B cell (primary cell): ENCODE measurements around the gene FLRT1. TPM values are rescaled to one million over a fixed set of nuclear protein-coding genes. Genes with fewer than 3 reads are reported as not detected.

Experiments
- ATAC-seq: fragments of 200-7000 bp; cut with Tn5 transposase; one replicate; pipeline ENCODE4 v1.10.0; 2021; ENCODE audit warnings: low read depth, mild to moderate bottlenecking, moderate number of reproducible peaks, moderate library complexity
- CTCF ChIA-PET: fragments of 350-600 bp; sonication (Branson Sonifier 250); formaldehyde crosslinking; loops from one replicate; lab custom pipeline; 2021; ENCODE audit warnings: antibody characterized with exemption, inconsistent platforms; lab: Charles Lee
- POLR2A ChIA-PET: fragments of 350-600 bp; sonication (Branson Sonifier 250); formaldehyde crosslinking; loops from one replicate; lab custom pipeline; 2021; ENCODE audit warnings: antibody characterized with exemption; lab: Charles Lee
- DNase-seq: peaks from one replicate; pipeline ENCODE4 v3.0.0; 2013
- H2AFZ ChIP-seq: 2 replicates; pipeline ENCODE4 v1.6.1; 2012; ENCODE audit warnings: mild to moderate bottlenecking, low read depth, low read length; ENCODE audit not compliant: insufficient read depth, poor library complexity, severe bottlenecking
- H3K27ac ChIP-seq, 2 donors: 1 replicate in 1 of 2; 2 replicates in 1 of 2; pipeline ENCODE4 v1.5.1; 2012 to 2013; ENCODE audit warnings: low read length in 2 of 2, mild to moderate bottlenecking in 2 of 2, moderate library complexity in 1 of 2
- H3K27me3 ChIP-seq, 4 experiments: fragments of 200-600 bp in 1 of 4; sonication (generic) in 1 of 4; replicated peaks in 1 of 4; 1 replicate in 2 of 4; 2 replicates in 2 of 4; pipeline versions ENCODE4 v1.6.1 to v1.7.0; 2013 to 2016; ENCODE audit warnings: low read length in 3 of 4, mild to moderate bottlenecking in 2 of 4, mixed read lengths in 1 of 4, moderate library complexity in 1 of 4; ENCODE audit not compliant: insufficient read depth in 4 of 4, control insufficient read depth in 3 of 4; ENCODE audit errors: control extremely low read depth in 1 of 4
- H3K36me3 ChIP-seq, 2 experiments: replicated peaks in 1 of 2; 1 replicate in 1 of 2; 2 replicates in 1 of 2; pipeline versions ENCODE4 v1.6.1 to v1.7.1; 2013; ENCODE audit warnings: low read length in 1 of 2; ENCODE audit not compliant: insufficient read depth in 2 of 2, control insufficient read depth in 1 of 2; ENCODE audit errors: control extremely low read depth in 1 of 2, extremely low read depth in 1 of 2
- H3K4me1 ChIP-seq, 2 donors: fragments of 200-600 bp in 1 of 2; sonication (generic) in 1 of 2; 1 replicate in 1 of 2; 2 replicates in 1 of 2; pipeline versions ENCODE4 v1.5.1 to v1.6.1; 2013 to 2017; ENCODE audit warnings: low read length in 2 of 2; ENCODE audit not compliant: control insufficient read depth in 2 of 2, insufficient read depth in 2 of 2
- H3K4me2 ChIP-seq: replicated peaks from 2 replicates; pipeline ENCODE3; 2012; ENCODE audit warnings: mild to moderate bottlenecking, low read depth, low read length; ENCODE audit not compliant: poor library complexity, severe bottlenecking
- H3K4me3 ChIP-seq, 5 experiments: fragments of 200-600 bp in 1 of 5; sonication (generic) in 1 of 5; 1 replicate in 3 of 5; 2 replicates in 2 of 5; pipeline versions ENCODE4 v1.5.1 to v1.7.0; 2011 to 2016; ENCODE audit warnings: low read length in 4 of 5, mild to moderate bottlenecking in 4 of 5, low read depth in 2 of 5, control low read depth in 1 of 5, moderate library complexity in 1 of 5; ENCODE audit not compliant: insufficient read depth in 1 of 5; ENCODE audit errors: control extremely low read depth in 1 of 5, extremely low read depth in 1 of 5
- H3K79me2 ChIP-seq: fragments of 200-600 bp; sonication (generic); one replicate; pipeline ENCODE4 v1.6.0; 2016; ENCODE audit warnings: low read length; ENCODE audit not compliant: control insufficient read depth, insufficient read depth
- H3K9ac ChIP-seq: fragments of 200-600 bp; sonication (generic); 2 replicates; pipeline ENCODE4 v1.6.1; 2017; ENCODE audit warnings: mild to moderate bottlenecking, low read length, moderate library complexity
- H3K9me3 ChIP-seq, 3 donors: one replicate each; pipeline versions ENCODE4 v1.6.1 to v1.7.1; 2013; ENCODE audit warnings: low read length in 2 of 3; ENCODE audit not compliant: control insufficient read depth in 2 of 3, insufficient read depth in 1 of 3; ENCODE audit errors: control extremely low read depth in 1 of 3
- H4K20me1 ChIP-seq: 2 replicates; pipeline ENCODE4 v1.6.0; 2012; ENCODE audit warnings: mild to moderate bottlenecking, low read length; ENCODE audit not compliant: insufficient read depth, control insufficient read depth, poor library complexity, severe bottlenecking
- H3K27ac Mint-ChIP-seq: one replicate; pipeline ENCODE4 v1.8.0; 2021; ENCODE audit warnings: mixed read lengths
- H3K27me3 Mint-ChIP-seq: one replicate; pipeline ENCODE4 v1.8.0; 2021; ENCODE audit warnings: mixed read lengths
- H3K4me1 Mint-ChIP-seq: one replicate; pipeline ENCODE4 v1.8.0; 2021; ENCODE audit warnings: mixed read lengths
- H3K4me3 Mint-ChIP-seq: one replicate; pipeline ENCODE4 v1.8.0; 2021; ENCODE audit warnings: mixed read lengths
- H3K9me3 Mint-ChIP-seq: one replicate; pipeline ENCODE4 v1.8.0; 2022; ENCODE audit warnings: mixed read lengths; ENCODE audit not compliant: insufficient read depth
- CTCF ChIP-seq: fragments of 200-600 bp; IDR thresholded peaks from one replicate; pipeline ENCODE4 v1.8.0; 2022; ENCODE audit warnings: antibody characterized with exemption, mild to moderate bottlenecking
- EZH2 ChIP-seq: IDR thresholded peaks from 2 replicates; pipeline ENCODE4 v1.6.1; 2012; ENCODE audit warnings: borderline replicate concordance, low read depth, mild to moderate bottlenecking, moderate library complexity, low read length; ENCODE audit not compliant: insufficient read depth, poor library complexity, severe bottlenecking
- WGBS: methylation state at CpG from one replicate; pipeline ENCODE4 v1.1.5; 2013; ENCODE audit warnings: missing lambda C conversion rate; ENCODE audit not compliant: insufficient coverage; 5-methylcytosine and 5-hydroxymethylcytosine counted together
- intact Hi-C: fragments of 100-400 bp; cut with micrococcal nuclease; formaldehyde crosslinking; loops from one replicate; pipeline ENCODE4 v1.10.0; 2022
- polyA plus RNA-seq: library from polyadenylated mRNA; depleted of rRNA; stranded (reverse); fragments of >200 nt; gene quantifications from 2 replicates; pipeline ENCODE4 v1.2.3, GENCODE V29; 2012
- total RNA-seq, 2 donors: library from RNA; stranded (reverse); fragments of 120-200 nt in 1 of 2; gene quantifications; 1 replicate in 1 of 2; 2 replicates in 1 of 2; pipeline versions ENCODE4 v1.2.3 to v1.2.4, GENCODE V29; 2013 to 2022

Gene FLRT1
- total and polyA plus RNA-seq, 2 donors (not counting 1 experiment from before 2014, with no cell fraction given) = not detected

- no peaks in the 10 kb centered on the region for H3K4me1 ChIP-seq
- H3K27me3 Mint-ChIP-seq = no peaks in the 10 kb centered on the region
- ATAC-seq = no peak
Measured at GRCh38 chr11:64015935-64016845, 19.5 kb upstream of the FLRT1 start.

More at GRCh38 chr11:64015935-64016845, 19.5 kb upstream of the FLRT1 start:
- H3K9ac ChIP-seq = no peak overlapping the region
- ChIA-PET POLR2A (no interaction called here), CTCF (no interaction called here)
- H3K4me3 ChIP-seq = no peak overlapping the region
- Mint-ChIP-seq H3K4me3 (no peak overlapping the region), H3K27ac (no peak overlapping the region), H3K4me1 (no peaks in the 10 kb centered on the region), H3K9me3 (no peaks in the 10 kb centered on the region)
- no peaks in the 10 kb centered on the region for H3K79me2 ChIP-seq
- whole genome bisulfite sequencing = 89% methylated on average over 31 of the region's 35 CpGs
- peaks cover 0 to 8% (median 0%) of the 10 kb centered on the region in 3 donors for H3K9me3 ChIP-seq
- no peaks in the 10 kb centered on the region for H3K36me3 ChIP-seq
- no peak for TF ChIP-seq EZH2
- TF ChIP-seq CTCF = no peak
- no peak for DNase-seq
- intact Hi-C loops = no loop called here
- no peaks in the 10 kb centered on the region for H4K20me1 ChIP-seq
- no peak overlapping the region for H3K4me2 ChIP-seq
- H3K27ac ChIP-seq = no peak overlapping the region
- no peak overlapping the region for H2AFZ ChIP-seq
- no peaks in the 10 kb centered on the region for H3K27me3 ChIP-seq
